K562 (cell line): ENCODE data around the gene RAB40B. TPM values are rescaled to one million over a fixed set of nuclear protein-coding genes. Genes with fewer than 3 reads are reported as not detected.

Experiments used
- ATAC-seq: fragments of 200-7000 bp; cut with Tn5 transposase; 3 replicates; pipeline ENCODE4 v1.9.1; 2020; ENCODE audit warnings: moderate library complexity
- BruUV-seq: library from RNA; stranded (reverse); fragments of 400-500 nt; replicated peaks from 2 replicates; lab custom pipeline; 2021; lab: Mats Ljungman, UMichigan
- CTCF ChIA-PET: fragments of 300-600 bp; formaldehyde crosslinking; extraction: SDS; loops from one replicate; lab custom pipeline; 2021; ENCODE audit warnings: low intra/inter-chr PET ratio; lab: Yijun Ruan, JAX
- POLR2A ChIA-PET: fragments of 300-600, 350-650 bp; sonication (Branson Sonifier 250); formaldehyde crosslinking; extraction: SDS; loops from one replicate; lab custom pipeline; 2021; ENCODE audit warnings: antibody characterized with exemption, inconsistent platforms; lab: Yijun Ruan, JAX
- DNase-seq, 4 experiments: peaks; one replicate each; pipeline versions ENCODE4 v3.0.0 to v3.0.0-alpha.2; 2011 to 2018; ENCODE audit warnings: low spot score in 3 of 4, mixed read lengths in 3 of 4; ENCODE audit errors: extremely low read depth in 1 of 4
- FAIRE-seq: peaks from 2 replicates; lab custom pipeline; 2011; peaks lifted over from hg19 to GRCh38; lab: Jason Lieb, UNC
- H2AFZ ChIP-seq: 2 replicates; pipeline ENCODE4 v1.6.0; 2011; ENCODE audit warnings: low read depth, low read length, control low read depth, inconsistent platforms
- H3K27ac ChIP-seq: fragments of 200-600 bp; 3 replicates; pipeline ENCODE4 v1.8.0; 2011; ENCODE audit warnings: low read depth, mild to moderate bottlenecking, control low read depth, inconsistent platforms, low read length, moderate library complexity, mixed read lengths; ENCODE audit errors: extremely low read depth
- H3K27me3 ChIP-seq, 2 experiments: fragments of 300-600 bp in 1 of 2; 2 replicates in 1 of 2; 3 replicates in 1 of 2; pipeline versions ENCODE4 v1.6.0 to v1.8.0; 2011; ENCODE audit warnings: inconsistent platforms in 2 of 2, low read length in 2 of 2, mild to moderate bottlenecking in 1 of 2, mixed read lengths in 1 of 2, moderate library complexity in 1 of 2; ENCODE audit not compliant: control insufficient read depth in 2 of 2, insufficient read depth in 2 of 2
- H3K36me3 ChIP-seq: fragments of 300-600 bp; 3 replicates; pipeline ENCODE4 v1.8.0; 2011; ENCODE audit warnings: mild to moderate bottlenecking, low read length, inconsistent platforms; ENCODE audit not compliant: control insufficient read depth, insufficient read depth
- H3K4me1 ChIP-seq, 2 experiments: fragments of 200-600 bp in 1 of 2; replicated peaks in 1 of 2; 2 replicates in 1 of 2; 3 replicates in 1 of 2; pipeline versions ENCODE4 v1.5.1 to v1.8.0; 2011; ENCODE audit warnings: inconsistent platforms in 2 of 2, low read length in 2 of 2, mild to moderate bottlenecking in 1 of 2, mixed read lengths in 1 of 2, moderate library complexity in 1 of 2; ENCODE audit not compliant: control insufficient read depth in 2 of 2, insufficient read depth in 2 of 2
- H3K4me2 ChIP-seq: 2 replicates; pipeline ENCODE4 v1.6.1; 2011; ENCODE audit warnings: low read length, control low read depth, inconsistent platforms, mixed read lengths; ENCODE audit not compliant: insufficient read depth
- H3K4me3 ChIP-seq: fragments of 200-600 bp; sonication (generic), shearing (Covaris generic); 2 replicates; pipeline ENCODE4 v1.5.1; 2016; ENCODE audit warnings: control low read depth, inconsistent platforms
- H3K79me2 ChIP-seq: fragments of 200-600 bp; 3 replicates; pipeline ENCODE4 v1.8.0; 2011; ENCODE audit warnings: low read length, inconsistent platforms; ENCODE audit not compliant: control insufficient read depth, insufficient read depth
- H3K9ac ChIP-seq, 2 experiments: 2 replicates each; pipeline versions ENCODE4 v1.6.0 to v1.6.1; 2011; ENCODE audit warnings: low read depth in 2 of 2, low read length in 2 of 2, control low read depth in 1 of 2, inconsistent platforms in 1 of 2, mild to moderate bottlenecking in 1 of 2, mixed read lengths in 1 of 2; ENCODE audit not compliant: insufficient read depth in 1 of 2
- H3K9me1 ChIP-seq: one replicate; pipeline ENCODE4 v1.6.0; 2011; ENCODE audit warnings: inconsistent platforms, mild to moderate bottlenecking, low read length, moderate library complexity; ENCODE audit not compliant: control insufficient read depth, insufficient read depth
- H3K9me3 ChIP-seq: replicated peaks from 2 replicates; pipeline ENCODE4 v1.5.1; 2011; ENCODE audit warnings: low read depth, low read length, inconsistent platforms; ENCODE audit not compliant: control insufficient read depth, insufficient read depth
- H4K20me1 ChIP-seq: replicated peaks from 2 replicates; pipeline ENCODE4 v1.6.1; 2011; ENCODE audit warnings: low read length, inconsistent platforms, mixed read lengths; ENCODE audit not compliant: control insufficient read depth, insufficient read depth
- ARID3B ChIP-seq: fragments of 250-450 bp; sonication (Bioruptor Pico); IDR thresholded peaks from 2 replicates; pipeline ENCODE4 v1.4.0; 2020; ENCODE audit warnings: borderline replicate concordance
- CGGBP1 ChIP-seq: fragments of 250-450 bp; sonication (Bioruptor Pico); IDR thresholded peaks from 2 replicates; pipeline ENCODE4 v1.9.0; 2021; ENCODE audit warnings: mild to moderate bottlenecking
- CHAMP1 ChIP-seq: fragments of 450-650 bp; IDR thresholded peaks from 2 replicates; pipeline ENCODE4 v1.6.1; 2016; ENCODE audit warnings: mild to moderate bottlenecking
- DACH1 ChIP-seq: fragments of 450-650 bp; IDR thresholded peaks from 2 replicates; pipeline ENCODE4 v1.6.1; 2018; ENCODE audit not compliant: partially characterized antibody
- FIP1L1 ChIP-seq: fragments of 200-400 bp; formaldehyde crosslinking; IDR thresholded peaks from 2 replicates; pipeline ENCODE4 v1.6.1; 2018; ENCODE audit warnings: mild to moderate bottlenecking, low read depth, low read length; ENCODE audit not compliant: poor library complexity, severe bottlenecking
- HMGN3 ChIP-seq: IDR thresholded peaks from 2 replicates; pipeline ENCODE4 v1.6.1; 2011; ENCODE audit warnings: borderline replicate concordance, low read depth, mild to moderate bottlenecking, mixed read lengths, low read length; ENCODE audit not compliant: insufficient read length; ENCODE audit errors: extremely low read depth
- HOMEZ ChIP-seq: fragments of 250-450 bp; sonication (Bioruptor Pico); IDR thresholded peaks from 2 replicates; pipeline ENCODE4 v1.4.0; 2020; ENCODE audit warnings: mild to moderate bottlenecking, moderate library complexity
- KHSRP ChIP-seq: fragments of 450-650 bp; IDR thresholded peaks from 2 replicates; pipeline ENCODE4 v1.6.1; 2017
- MTF1 ChIP-seq: fragments of 250-450 bp; sonication (Bioruptor Pico); IDR thresholded peaks from 2 replicates; pipeline ENCODE4 v1.9.0; 2021; ENCODE audit warnings: moderate library complexity, mild to moderate bottlenecking, inconsistent platforms, borderline replicate concordance
- ZNF143 ChIP-seq: sonication (generic); formaldehyde crosslinking; IDR thresholded peaks from 2 replicates; pipeline ENCODE4 v1.9.0; 2022; ENCODE audit warnings: mild to moderate bottlenecking, missing genetic modification reagents
- ZNF280B ChIP-seq: fragments of 250-450 bp; sonication (Bioruptor Pico); IDR thresholded peaks from 2 replicates; pipeline ENCODE4 v1.5.1; 2021; ENCODE audit warnings: mild to moderate bottlenecking
- ZNF57 ChIP-seq: fragments of 450-650 bp; formaldehyde crosslinking; IDR thresholded peaks from 2 replicates; pipeline ENCODE4 v1.4.0; 2020; ENCODE audit warnings: mild to moderate bottlenecking, moderate library complexity
- WGBS: fragments of 100-300 bp; shearing (Covaris generic); methylation state at CpG from one replicate; pipeline ENCODE4 v1.1.6; 2016; ENCODE audit warnings: low coverage, mixed read lengths; ENCODE audit not compliant: insufficient coverage; ENCODE audit errors: missing lambda C conversion rate; 5-methylcytosine and 5-hydroxymethylcytosine counted together
- in situ Hi-C: fragments of 300-500 bp; cut with MboI; formaldehyde crosslinking; loops from 4 replicates; pipeline ENCODE4 v1.15.0; 2018; ENCODE audit warnings: inconsistent platforms, mixed read lengths
- intact Hi-C: fragments of 100-400 bp; cut with micrococcal nuclease; formaldehyde crosslinking; loops from 2 replicates; pipeline ENCODE4 v1.14.2; 2022
- polyA plus RNA-seq, 8 experiments: library from polyadenylated mRNA; depleted of rRNA in 4 of 8; stranded (reverse) in 5 of 8; unstranded in 3 of 8; fragments of >200 nt; fragmentation: Nextera tagmentation in 2 of 8; fragmentation: Illumina TruSeq in 1 of 8; extraction: Ambion mirVana in 2 of 8; extraction: Trizol in 1 of 8; gene quantifications; 2 replicates each; pipeline versions ENCODE4 v1.2.1 to v1.2.3, GENCODE V29; 2011 to 2014; ENCODE audit warnings: inconsistent platforms in 1 of 8, missing spikeins in 1 of 8
- total RNA-seq, 7 experiments: library from RNA; depleted of rRNA in 6 of 7; stranded (reverse); fragments of >200 nt in 6 of 7; fragmentation: Illumina TruSeq in 2 of 7; extraction: Trizol in 2 of 7; gene quantifications; 2 replicates each; pipeline versions ENCODE4 v1.2.1 to v1.2.3, GENCODE V29; 2011 to 2021; ENCODE audit warnings: low replicate concordance in 1 of 7

The RAB40B gene
- total and polyA plus RNA-seq, 9 of the 15 experiments (the other 6 are each of a cell fraction or from before 2014, with no cell fraction given), result 0.13 to 4.6 (median 1.4) TPM

GRCh38 chr17:82648165-82648668, 50.3 kb downstream of the RAB40B start, which contains the start of gene WDR45B (continued):
- TF ChIP-seq CHAMP1 (no peak), ZNF57 (no peak), KHSRP (no peak), HMGN3 (peak; percentile 73), CGGBP1 (CRISPR knock-in tag) (no peak; the same call in 1 of the 2 replicates)

GRCh38 chr17:82647593-82648164, 50.8 kb downstream of the RAB40B start:
- intact Hi-C loops (no loop called here), in situ Hi-C loops (no loop called here)
- H3K9me3 ChIP-seq, result no peaks in the 10 kb centered on the region
- H3K27me3 ChIP-seq, result no peaks in the 10 kb centered on the region
- peaks cover 9% of the 10 kb centered on the region for H3K9me1 ChIP-seq
- no TSS peak for BruUV-seq
- ChIA-PET POLR2A (interaction anchor here (0.6 to 1.0 kb wide), 4 partner anchors 19 to 1129 kb away, joined by 3 to 4 read pairs (median 3); no protein-coding TSS in a partner anchor), CTCF (interaction anchor here (0.6 kb wide), 2 partner anchors 96 to 121 kb away, joined by 3 read pairs; no protein-coding TSS in a partner anchor)
- no peak for FAIRE-seq
- peaks cover 11 to 40% of the 10 kb centered on the region in 2 experiments; a peak in 4 of 5 replicates for H3K4me1 ChIP-seq
- peak overlapping the region; percentile 95 for H3K4me2 ChIP-seq
- peak overlapping the region; percentile 80 for H2AFZ ChIP-seq
- H3K79me2 ChIP-seq, result peaks cover 54% of the 10 kb centered on the region
- H3K27ac ChIP-seq, result peak overlapping the region; percentile 99
- H3K9ac ChIP-seq, result peak overlapping the region; percentile 91 to 94
- DNase-seq, result peak; percentile 54 to 84 (median 73)
- ATAC-seq, result peak; percentile 70
- peaks cover 21% of the 10 kb centered on the region for H4K20me1 ChIP-seq
- peak overlapping the region; percentile 97 for H3K4me3 ChIP-seq
- 1% methylated on average over 41 of the region's 54 CpGs for WGBS
- H3K36me3 ChIP-seq, result peaks cover 30% of the 10 kb centered on the region
- TF ChIP-seq MTF1 (CRISPR knock-in tag), result no peak
- TF ChIP-seq ZNF143 (CRISPR knock-in tag), result no peak
- no peak for TF ChIP-seq HOMEZ
- no peak for TF ChIP-seq DACH1
- no peak for TF ChIP-seq ZNF280B
- TF ChIP-seq ARID3B (CRISPR knock-in tag), result no peak
- peak; percentile 24 for TF ChIP-seq FIP1L1
